Adipocyte (in vitro differentiated cells): Measurements from ENCODE around the gene WFS1.
A peak's percentile ranks its signal among the peaks of the same experiment; 100 is the strongest.

ENCODE experiments used
- DNase-seq: peaks from one replicate; pipeline ENCODE4 v3.0.0-alpha.2; 2015; ENCODE audit warnings: low read depth
- H3K27me3 ChIP-seq: replicated peaks from 2 replicates; pipeline ENCODE4 v1.7.0; 2013; ENCODE audit warnings: mild to moderate bottlenecking, low read length, moderate library complexity; ENCODE audit not compliant: control insufficient read depth, insufficient read depth
- H3K36me3 ChIP-seq: 2 replicates; pipeline ENCODE4 v1.7.0; 2013; ENCODE audit warnings: low read length, mild to moderate bottlenecking, moderate library complexity; ENCODE audit not compliant: control insufficient read depth, insufficient read depth, severe bottlenecking
- H3K4me1 ChIP-seq: 2 replicates; pipeline ENCODE4 v1.7.0; 2013; ENCODE audit warnings: mild to moderate bottlenecking, low read length, moderate library complexity; ENCODE audit not compliant: control insufficient read depth, insufficient read depth
- H3K4me3 ChIP-seq: 2 replicates; pipeline ENCODE4 v1.7.0; 2013; ENCODE audit warnings: mild to moderate bottlenecking, low read length, moderate library complexity
- H3K9ac ChIP-seq: 2 replicates; pipeline ENCODE4 v1.7.0; 2013; ENCODE audit warnings: mild to moderate bottlenecking, low read length, moderate library complexity
- H3K9me3 ChIP-seq: 2 replicates; pipeline ENCODE4 v1.7.0; 2013; ENCODE audit warnings: mild to moderate bottlenecking, low read length, moderate library complexity; ENCODE audit not compliant: control insufficient read depth

Gene WFS1, protein sequence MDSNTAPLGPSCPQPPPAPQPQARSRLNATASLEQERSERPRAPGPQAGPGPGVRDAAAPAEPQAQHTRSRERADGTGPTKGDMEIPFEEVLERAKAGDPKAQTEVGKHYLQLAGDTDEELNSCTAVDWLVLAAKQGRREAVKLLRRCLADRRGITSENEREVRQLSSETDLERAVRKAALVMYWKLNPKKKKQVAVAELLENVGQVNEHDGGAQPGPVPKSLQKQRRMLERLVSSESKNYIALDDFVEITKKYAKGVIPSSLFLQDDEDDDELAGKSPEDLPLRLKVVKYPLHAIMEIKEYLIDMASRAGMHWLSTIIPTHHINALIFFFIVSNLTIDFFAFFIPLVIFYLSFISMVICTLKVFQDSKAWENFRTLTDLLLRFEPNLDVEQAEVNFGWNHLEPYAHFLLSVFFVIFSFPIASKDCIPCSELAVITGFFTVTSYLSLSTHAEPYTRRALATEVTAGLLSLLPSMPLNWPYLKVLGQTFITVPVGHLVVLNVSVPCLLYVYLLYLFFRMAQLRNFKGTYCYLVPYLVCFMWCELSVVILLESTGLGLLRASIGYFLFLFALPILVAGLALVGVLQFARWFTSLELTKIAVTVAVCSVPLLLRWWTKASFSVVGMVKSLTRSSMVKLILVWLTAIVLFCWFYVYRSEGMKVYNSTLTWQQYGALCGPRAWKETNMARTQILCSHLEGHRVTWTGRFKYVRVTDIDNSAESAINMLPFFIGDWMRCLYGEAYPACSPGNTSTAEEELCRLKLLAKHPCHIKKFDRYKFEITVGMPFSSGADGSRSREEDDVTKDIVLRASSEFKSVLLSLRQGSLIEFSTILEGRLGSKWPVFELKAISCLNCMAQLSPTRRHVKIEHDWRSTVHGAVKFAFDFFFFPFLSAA

DNA sequence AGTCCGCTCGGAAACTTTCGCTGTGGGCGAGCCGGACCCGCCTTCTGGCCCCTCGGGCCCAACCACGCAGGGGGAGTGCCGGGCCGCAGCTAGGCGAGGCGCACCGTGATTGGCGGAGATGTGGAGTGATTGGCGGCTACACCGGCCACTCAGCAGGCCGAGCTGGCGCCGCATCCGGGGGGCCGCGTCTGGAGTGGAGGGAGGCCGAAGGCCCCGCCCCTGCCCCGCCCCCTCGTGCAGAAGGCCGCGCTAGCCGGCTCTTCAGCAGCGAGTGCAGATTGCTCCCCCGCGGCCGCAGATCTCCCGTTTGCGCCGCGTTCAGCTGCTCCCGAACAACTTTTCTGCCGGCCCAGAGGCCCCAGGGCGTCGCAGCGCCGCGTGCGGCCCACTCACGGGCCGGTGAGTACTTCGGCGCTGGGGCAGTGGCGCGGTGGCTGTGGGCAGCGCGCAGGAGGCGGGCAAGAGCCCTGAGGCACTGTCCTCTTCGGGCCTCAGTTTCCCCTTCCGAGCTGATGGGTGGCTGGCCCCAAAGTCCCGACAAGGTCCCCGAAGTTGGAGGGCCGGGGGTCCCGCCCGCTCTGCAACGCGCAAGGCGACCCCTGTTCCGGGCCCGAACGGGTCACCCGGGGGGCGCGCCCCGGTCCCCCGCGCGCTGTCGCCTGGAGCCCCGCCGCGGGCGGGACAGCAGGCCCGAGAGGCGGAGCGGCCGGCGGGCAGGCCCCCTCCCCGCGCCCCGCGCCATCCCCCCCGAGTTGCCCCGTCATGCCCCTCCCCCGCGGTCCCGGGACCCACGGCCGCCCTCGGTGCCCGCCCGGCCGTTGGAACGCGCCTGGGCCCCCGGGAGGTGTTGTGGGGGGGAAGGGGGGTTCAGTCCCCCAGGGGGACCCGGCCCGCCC lies at the start of gene WFS1:
Gene WFS1, plus strand, starts transcription at position 235 of the 896 bp plus-strand sequence. CDS start 7,606 bp downstream, outside the sequence.
- peaks cover 51% of the 10 kb centered on the region for H3K4me1 ChIP-seq
- peak within 1 kb of the TSS; percentile 94 for H3K9ac ChIP-seq
- no peaks in the 10 kb centered on the region for H3K36me3 ChIP-seq
- peak; percentile 99 for DNase-seq
- H3K4me3 ChIP-seq = peak within 1 kb of the TSS; percentile 93
- peaks cover 11% of the 10 kb centered on the region for H3K27me3 ChIP-seq
- H3K9me3 ChIP-seq = no peaks in the 10 kb centered on the region

DNA sequence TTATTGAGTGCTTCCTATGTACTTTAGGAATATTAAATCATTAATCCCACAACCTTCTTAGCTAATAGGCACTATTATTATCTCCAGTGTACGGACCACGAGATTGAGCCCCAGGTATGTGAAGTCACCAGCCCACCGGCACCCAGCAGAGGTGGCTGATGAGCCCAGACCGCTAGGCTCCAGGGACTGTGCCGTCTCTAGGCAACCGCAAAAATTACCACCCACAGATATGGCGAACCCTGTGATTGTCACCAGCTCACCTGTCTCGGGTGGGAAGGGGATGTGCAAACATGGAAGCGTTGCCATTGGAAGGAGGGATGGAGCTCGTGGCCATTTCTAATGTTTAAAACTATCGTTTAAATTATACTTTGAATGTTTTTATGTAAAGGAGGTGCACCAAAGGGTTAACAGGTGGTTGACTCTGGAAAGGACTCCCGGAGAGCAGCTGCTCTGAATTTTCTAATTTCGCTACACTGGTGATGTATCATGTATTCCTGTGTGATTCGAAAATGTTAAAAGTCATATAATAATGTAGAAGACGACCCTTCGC lies 48.3 kb upstream of the WFS1 start:
- H3K9ac ChIP-seq = no peak overlapping the region
- H3K27me3 ChIP-seq = peaks cover 46% of the 10 kb centered on the region
- peaks cover 5% of the 10 kb centered on the region for H3K4me1 ChIP-seq
- no peak overlapping the region for H3K4me3 ChIP-seq
- no peak for DNase-seq
- H3K9me3 ChIP-seq = peaks cover 20% of the 10 kb centered on the region
- no peaks in the 10 kb centered on the region for H3K36me3 ChIP-seq

DNA sequence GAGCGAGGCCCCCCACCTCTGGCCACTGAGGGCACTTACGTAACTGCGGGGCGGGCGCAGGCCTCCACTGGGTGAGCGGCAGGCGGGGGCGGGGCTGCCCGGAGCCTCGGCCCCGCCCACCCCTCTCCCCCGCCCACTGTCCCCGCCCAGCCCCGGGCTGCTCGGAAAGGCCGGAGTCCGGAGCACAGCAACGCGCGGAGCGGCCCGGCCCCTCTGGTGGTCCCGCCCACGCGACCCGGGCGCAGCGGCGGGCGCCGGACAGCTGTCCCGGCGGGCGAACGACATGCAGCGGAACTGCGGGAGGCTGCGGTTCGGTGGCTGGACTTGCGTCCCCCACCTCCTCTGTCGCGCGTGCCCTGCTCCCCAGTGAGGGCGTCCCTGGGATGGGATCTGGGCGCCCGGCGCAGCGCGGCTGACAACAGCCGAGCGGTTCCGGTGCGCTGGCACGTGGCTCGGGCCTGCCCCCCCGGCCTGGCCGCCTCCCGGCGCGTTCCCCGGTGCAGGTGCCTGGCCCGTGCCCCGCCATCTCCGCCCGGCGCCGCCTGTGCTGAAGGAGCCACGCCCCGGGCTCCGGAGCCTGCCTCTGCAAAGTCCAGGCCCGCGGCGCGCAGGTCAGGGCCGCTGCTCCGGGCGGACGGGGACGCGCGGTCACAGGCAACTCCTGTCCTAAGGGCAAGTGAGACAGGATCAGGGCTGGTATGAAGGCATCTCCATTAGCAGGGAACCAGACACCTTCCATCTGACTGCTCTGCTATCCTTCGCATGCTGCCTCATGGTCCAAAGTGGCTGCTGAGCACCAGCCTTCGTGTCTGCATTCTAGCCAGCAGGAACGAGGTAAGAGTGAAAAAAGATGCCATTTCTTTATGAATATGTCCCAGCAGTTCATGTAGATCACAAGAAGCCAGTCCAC lies 47.5 kb upstream of the WFS1 start:
- peaks cover 51% of the 10 kb centered on the region for H3K27me3 ChIP-seq

DNA sequence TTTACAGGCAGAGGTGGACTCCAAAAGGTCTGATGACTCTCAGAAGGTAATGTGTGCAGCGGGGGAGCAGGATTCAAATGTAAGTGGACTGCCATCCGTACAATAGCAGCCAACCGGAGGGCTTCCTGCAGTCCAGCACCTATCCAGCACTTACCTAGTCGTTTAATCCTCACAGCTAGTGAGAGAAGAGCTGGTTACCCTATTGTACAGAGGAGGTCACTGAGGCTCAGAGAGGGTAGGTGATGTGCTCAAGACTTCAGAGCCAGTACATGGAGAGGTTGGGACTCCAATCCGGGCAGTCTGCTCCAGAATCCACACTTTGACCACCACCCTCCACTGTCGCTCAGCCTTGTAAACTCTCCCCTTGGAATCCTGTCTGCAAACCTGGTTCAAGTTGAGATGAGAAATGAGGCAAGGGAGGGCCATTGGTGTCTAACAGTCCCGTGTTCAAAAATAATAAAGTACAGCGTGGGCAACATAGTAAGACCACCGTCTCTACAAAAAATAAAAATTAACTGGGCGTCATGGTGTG lies 46.8 kb upstream of the WFS1 start:
- Histone ChIP-seq H3K36me3 (no peaks in the 10 kb centered on the region), H3K4me1 (peaks cover 5% of the 10 kb centered on the region), H3K27me3 (peaks cover 56% of the 10 kb centered on the region), H3K9me3 (peaks cover 12% of the 10 kb centered on the region), H3K9ac (no peak overlapping the region), H3K4me3 (no peak overlapping the region)
- DNase-seq = no peak

More for the DNA sequence above, 47.5 kb upstream of the WFS1 start:
- peaks cover 13% of the 10 kb centered on the region for H3K9me3 ChIP-seq
- peak; percentile 9 for DNase-seq
- H3K9ac ChIP-seq = no peak overlapping the region
- no peak overlapping the region for H3K4me3 ChIP-seq
- H3K36me3 ChIP-seq = no peaks in the 10 kb centered on the region
- H3K4me1 ChIP-seq = peaks cover 5% of the 10 kb centered on the region

DNA sequence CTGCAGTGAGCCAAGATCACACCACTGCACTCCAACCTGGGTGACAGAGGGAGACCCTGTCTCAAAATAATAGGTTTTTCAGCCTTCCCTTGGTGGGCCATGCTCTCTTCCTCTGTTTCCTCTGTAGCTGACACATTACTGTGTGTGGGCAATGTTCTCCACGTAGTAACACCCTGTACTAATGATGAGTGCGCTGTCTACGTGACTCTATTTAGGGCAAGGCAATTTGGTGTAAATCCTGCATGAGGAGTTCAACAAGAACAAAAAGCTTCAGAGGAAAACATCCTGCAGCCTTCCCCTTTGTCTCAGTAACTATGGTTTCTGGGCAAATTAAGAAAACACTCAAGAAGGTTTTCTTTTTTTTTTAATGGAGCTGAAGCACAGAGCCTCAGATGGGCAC lies 44.9 kb upstream of the WFS1 start:
- H3K9ac ChIP-seq = no peak overlapping the region
- no peak overlapping the region for H3K4me3 ChIP-seq
- H3K9me3 ChIP-seq = peaks cover 12% of the 10 kb centered on the region
- no peaks in the 10 kb centered on the region for H3K4me1 ChIP-seq
- no peak for DNase-seq
- peaks cover 59% of the 10 kb centered on the region for H3K27me3 ChIP-seq
- no peaks in the 10 kb centered on the region for H3K36me3 ChIP-seq

DNA sequence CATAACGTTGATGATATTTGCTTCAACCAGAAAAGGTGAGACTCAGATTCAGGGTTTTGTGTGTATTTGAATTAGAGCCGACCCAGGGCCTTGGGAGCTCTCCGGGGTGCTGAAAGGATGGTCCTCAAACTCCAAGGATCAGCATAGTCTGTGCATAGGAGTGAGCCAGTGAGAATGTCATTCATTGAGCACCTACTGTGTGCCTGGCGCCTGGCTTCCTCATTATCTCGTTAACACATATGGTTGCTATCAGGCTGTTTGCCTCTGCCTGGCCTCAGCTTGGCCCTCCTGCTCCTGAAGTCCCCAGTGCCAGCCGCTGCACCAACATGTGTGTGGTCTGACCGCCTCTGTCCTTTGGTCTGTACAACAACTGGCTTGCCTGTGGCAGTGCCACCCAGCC lies 44.2 kb upstream of the WFS1 start:
- H3K9ac ChIP-seq = no peak overlapping the region
- H3K4me3 ChIP-seq = no peak overlapping the region
- peak; percentile 39 for DNase-seq

DNA sequence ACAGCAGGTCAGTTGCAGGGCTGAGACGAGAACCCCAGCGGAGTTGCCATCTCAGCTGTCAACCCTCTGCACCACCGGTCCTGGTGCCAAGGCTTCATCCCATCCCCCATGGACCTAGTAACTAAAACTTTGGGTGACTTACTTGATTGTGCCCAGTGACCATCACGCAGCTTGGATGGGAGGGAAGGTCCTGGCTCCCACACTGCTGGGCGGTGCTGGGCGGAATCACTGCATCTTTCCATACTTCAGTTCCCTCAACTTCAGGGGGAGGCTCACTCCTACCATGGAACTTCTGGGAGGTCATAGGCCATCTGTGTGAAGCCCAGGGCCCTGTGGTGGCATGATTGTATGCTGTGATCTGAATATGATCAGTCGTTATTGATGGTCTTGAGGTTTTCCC lies 43.1 kb upstream of the WFS1 start:
- Histone ChIP-seq H3K36me3 (no peaks in the 10 kb centered on the region), H3K9ac (no peak overlapping the region), H3K9me3 (peaks cover 12% of the 10 kb centered on the region), H3K4me1 (no peaks in the 10 kb centered on the region), H3K4me3 (no peak overlapping the region), H3K27me3 (peaks cover 53% of the 10 kb centered on the region)
- DNase-seq = no peak

More for the DNA sequence above, 44.2 kb upstream of the WFS1 start:
- peaks cover 12% of the 10 kb centered on the region for H3K9me3 ChIP-seq
- no peaks in the 10 kb centered on the region for H3K36me3 ChIP-seq
- no peaks in the 10 kb centered on the region for H3K4me1 ChIP-seq
- peaks cover 63% of the 10 kb centered on the region for H3K27me3 ChIP-seq

DNA sequence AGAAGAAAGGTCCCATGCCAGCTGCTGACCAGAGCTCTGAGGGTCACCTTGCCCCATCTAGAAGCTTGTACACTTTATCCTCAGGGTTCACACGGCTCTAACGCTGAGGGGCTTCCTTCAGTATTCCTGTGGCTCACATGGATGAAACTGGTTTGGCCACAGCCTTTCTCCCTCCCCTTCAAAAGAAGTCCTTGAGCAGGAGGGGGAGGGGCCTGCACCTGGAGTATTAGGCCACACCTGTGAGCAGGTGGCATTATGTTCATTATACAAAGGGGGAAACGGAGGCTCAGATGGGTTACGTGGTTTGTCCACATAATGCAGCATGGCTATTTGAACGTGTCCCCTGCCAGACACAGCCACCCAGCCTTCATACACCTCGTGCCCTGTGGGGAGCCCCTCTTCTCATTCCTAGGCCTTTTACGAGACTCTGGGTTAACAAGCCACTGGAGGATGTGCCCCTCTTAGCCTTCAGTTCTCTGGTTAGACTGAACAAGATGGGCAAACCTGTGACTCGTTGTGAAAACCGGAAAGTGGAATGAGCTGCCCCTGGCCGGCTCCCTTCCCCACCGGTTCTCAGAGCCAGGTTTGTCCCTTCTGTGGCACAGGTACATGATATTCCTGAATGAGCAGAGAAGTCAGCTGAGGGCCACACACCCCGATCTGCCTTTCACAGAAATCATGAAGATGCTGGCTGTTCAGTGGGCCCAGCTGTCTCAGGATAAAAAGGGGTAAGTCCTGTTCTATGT lies 42.1 kb upstream of the WFS1 start:
- peaks cover 8% of the 10 kb centered on the region for H3K9me3 ChIP-seq
- no peaks in the 10 kb centered on the region for H3K4me1 ChIP-seq
- H3K27me3 ChIP-seq = peaks cover 48% of the 10 kb centered on the region

DNA sequence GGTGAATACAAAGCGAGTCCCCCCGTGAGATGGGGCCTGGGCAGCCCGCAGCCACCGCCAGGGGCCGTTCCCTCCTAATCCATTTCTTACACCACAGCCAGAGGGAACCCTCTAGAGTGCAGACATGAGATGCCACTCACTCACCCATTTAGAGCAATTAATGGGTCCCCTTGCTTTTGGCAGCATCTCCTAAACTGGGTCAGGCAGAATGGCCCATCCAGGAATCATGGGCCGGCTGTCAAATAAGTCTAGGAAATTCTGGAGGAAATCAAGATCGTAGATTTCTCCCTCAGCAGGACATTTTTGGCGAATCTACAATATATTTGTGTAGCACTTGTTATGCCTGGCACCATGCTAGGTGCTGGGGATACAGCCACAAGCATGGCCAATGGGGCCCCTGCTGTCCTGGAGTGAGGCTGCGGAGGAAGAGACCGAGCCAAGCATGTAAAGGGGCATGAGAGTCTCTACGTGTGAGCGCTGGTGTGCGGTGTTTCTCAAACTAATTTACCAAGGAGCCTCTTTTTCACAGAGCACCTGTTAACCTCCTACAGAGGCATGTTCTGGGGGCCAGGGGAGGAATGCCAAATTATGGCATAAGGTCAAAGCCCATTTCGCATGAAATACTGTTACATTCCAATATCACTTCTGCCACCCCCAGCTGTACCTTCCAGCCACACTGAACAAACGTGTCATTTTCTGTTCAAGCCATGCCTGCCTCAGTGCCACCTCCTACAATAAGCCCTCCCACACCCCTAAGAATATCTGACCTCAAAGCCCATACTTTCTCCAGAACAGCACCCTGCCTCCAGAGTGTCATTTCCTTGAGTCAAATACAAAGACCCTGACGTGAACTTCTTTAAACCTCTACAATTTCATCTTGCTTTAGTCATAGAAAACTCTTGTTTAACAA lies 41.2 kb upstream of the WFS1 start:
- peaks cover 5% of the 10 kb centered on the region for H3K9me3 ChIP-seq
- no peak overlapping the region for H3K9ac ChIP-seq
- no peaks in the 10 kb centered on the region for H3K4me1 ChIP-seq
- no peaks in the 10 kb centered on the region for H3K36me3 ChIP-seq
- no peak for DNase-seq
- no peak overlapping the region for H3K4me3 ChIP-seq
- peaks cover 40% of the 10 kb centered on the region for H3K27me3 ChIP-seq

More for the DNA sequence above, 42.1 kb upstream of the WFS1 start:
- Histone ChIP-seq H3K9ac (no peak overlapping the region), H3K36me3 (no peaks in the 10 kb centered on the region), H3K4me3 (no peak overlapping the region)
- DNase-seq = no peak
